Neural progenitor cell (in vitro differentiated cells): ENCODE results near the gene EP400.
"Not testable (repeated sequence)": the region's sequence is repeated elsewhere in the genome, so short reads cannot be mapped to it uniquely, and the experiment has no call there.

ENCODE experiments used
- EZH2 ChIP-seq: fragments of 200-600 bp; sonication (generic); IDR thresholded peaks from 2 replicates; pipeline ENCODE4 v1.6.1; 2017; ENCODE audit warnings: antibody characterized with exemption, mild to moderate bottlenecking, moderate library complexity
- EZH2phosphoT487 ChIP-seq: fragments of 200-600 bp; sonication (generic); IDR thresholded peaks from 2 replicates; pipeline ENCODE4 v1.6.1; 2017; ENCODE audit warnings: antibody characterized with exemption
- TF ChIP-seq, protein P1 (sequence below): fragments of 200-600 bp; sonication (generic); IDR thresholded peaks from 2 replicates; pipeline ENCODE4 v1.5.1; 2017; ENCODE audit warnings: antibody characterized with exemption, mild to moderate bottlenecking

DNA sequence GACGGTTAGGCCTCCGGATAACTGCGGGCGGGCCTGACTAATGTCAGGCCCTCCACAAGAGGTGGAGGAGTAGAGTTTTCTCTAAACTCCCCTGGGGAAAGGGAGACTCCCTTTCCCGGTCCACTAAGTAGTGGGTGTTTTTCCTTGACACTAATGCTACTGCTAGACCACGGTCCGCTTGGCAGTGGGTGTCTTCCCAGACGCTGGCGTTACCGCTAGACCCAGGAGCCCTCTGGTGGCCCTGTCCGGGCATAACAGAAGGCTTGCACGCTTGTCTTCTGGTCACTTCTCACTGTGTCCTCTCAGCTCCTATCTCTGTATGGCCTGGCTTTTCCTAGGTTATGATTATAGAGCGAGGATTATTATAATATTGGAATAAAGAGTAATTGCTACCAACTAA lies 102.0 kb downstream of the EP400 start:
- TF ChIP-seq, protein P1, sequence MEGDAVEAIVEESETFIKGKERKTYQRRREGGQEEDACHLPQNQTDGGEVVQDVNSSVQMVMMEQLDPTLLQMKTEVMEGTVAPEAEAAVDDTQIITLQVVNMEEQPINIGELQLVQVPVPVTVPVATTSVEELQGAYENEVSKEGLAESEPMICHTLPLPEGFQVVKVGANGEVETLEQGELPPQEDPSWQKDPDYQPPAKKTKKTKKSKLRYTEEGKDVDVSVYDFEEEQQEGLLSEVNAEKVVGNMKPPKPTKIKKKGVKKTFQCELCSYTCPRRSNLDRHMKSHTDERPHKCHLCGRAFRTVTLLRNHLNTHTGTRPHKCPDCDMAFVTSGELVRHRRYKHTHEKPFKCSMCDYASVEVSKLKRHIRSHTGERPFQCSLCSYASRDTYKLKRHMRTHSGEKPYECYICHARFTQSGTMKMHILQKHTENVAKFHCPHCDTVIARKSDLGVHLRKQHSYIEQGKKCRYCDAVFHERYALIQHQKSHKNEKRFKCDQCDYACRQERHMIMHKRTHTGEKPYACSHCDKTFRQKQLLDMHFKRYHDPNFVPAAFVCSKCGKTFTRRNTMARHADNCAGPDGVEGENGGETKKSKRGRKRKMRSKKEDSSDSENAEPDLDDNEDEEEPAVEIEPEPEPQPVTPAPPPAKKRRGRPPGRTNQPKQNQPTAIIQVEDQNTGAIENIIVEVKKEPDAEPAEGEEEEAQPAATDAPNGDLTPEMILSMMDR, result peak; percentile 40
- TF ChIP-seq EZH2, EZH2phosphoT487: not testable (repeated sequence)
